ENCODE data around the gene TRAPPC10. TPM values are rescaled to one million over a fixed set of nuclear protein-coding genes. Genes with fewer than 3 reads are reported as not detected.

TRAPPC10 gene
- total and polyA plus RNA-seq, 2 of the 8 experiments (the other 6 are each of a cell fraction or from before 2014, with no cell fraction given): 18.5 to 29.8 TPM

DNA sequence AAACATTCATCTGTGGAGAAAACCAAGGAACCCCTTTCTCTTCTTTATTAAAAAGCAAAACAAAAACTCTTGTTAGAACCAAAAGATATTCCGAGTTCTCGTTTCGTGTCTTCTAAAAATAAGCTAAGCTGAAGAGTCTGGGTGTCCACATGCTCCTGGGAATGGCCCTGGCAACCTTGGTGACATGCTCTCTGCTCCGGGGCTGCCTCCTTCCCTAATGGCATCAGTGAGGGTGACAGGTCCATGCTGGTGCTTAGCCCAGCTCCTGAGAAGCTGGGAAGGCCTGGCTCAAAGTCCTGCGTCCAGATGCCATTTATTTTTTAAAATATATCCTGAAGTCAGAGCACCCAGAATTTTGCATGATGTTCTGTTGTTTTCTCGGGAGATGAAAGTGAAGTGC is 24.6 kb upstream of the TRAPPC10 start:
- Histone ChIP-seq H4K20me1 (replicated peaks in 1 of 2; ENCODE audit: control insufficient read depth in 1 of 2, insufficient read depth in 2 of 2, low read length in 2 of 2) (peaks cover 0 to 2% of the 10 kb centered on the region in 2 experiments), H3K18ac (ENCODE audit: extremely low read depth, low read length) (no peak overlapping the region), H2BK20ac (ENCODE audit: low read length) (no peak overlapping the region), H2AFZ (ENCODE audit: low read length) (no peak overlapping the region), H3K79me2 (ENCODE audit: control insufficient read depth in 1 of 2, insufficient read depth in 2 of 2, low read length in 2 of 2) (no peaks in the 10 kb centered on the region), H4K5ac (ENCODE audit: insufficient read length, low read depth, low read length) (no peak overlapping the region), H3K9me3 (ENCODE audit: insufficient read depth in 2 of 2, low read depth in 1 of 2, low read length in 1 of 2) (no peaks in the 10 kb centered on the region), H2BK12ac (ENCODE audit: low read depth, low read length) (no peak overlapping the region), H3K27me3 (replicated peaks in 1 of 4; ENCODE audit: control insufficient read depth in 3 of 4, extremely low read depth in 1 of 4, insufficient read depth in 3 of 4, low read length in 3 of 4) (no peaks in the 10 kb centered on the region), H3K79me1 (ENCODE audit: low read depth, low read length) (no peaks in the 10 kb centered on the region), H3K56ac (replicated peaks; ENCODE audit: insufficient read length, low read depth, low read length) (no peak overlapping the region), H2BK15ac (ENCODE audit: low read length) (no peak overlapping the region), H3K27ac (ENCODE audit: low read depth, low read length) (no peak overlapping the region), H3K23ac (ENCODE audit: insufficient read length) (no peak overlapping the region), H3K9ac (replicated peaks in 1 of 4; ENCODE audit: extremely low read depth in 1 of 4, low read depth in 3 of 4, low read length in 3 of 4) (no peak overlapping the region), H3K4ac (replicated peaks; ENCODE audit: insufficient read length, low read depth, low read length) (no peak overlapping the region), H3K4me3 (ENCODE audit: extremely low read depth in 1 of 4, insufficient read depth in 2 of 4, low read depth in 3 of 4, low read length in 4 of 4) (no peak overlapping the region), H3K23me2 (ENCODE audit: low read depth, low read length) (no peaks in the 10 kb centered on the region), H3K4me1 (replicated peaks in 1 of 4; ENCODE audit: control insufficient read depth in 3 of 4, insufficient read depth in 4 of 4, low read length in 3 of 4) (peaks cover 0 to 12% (median 8%) of the 10 kb centered on the region in 4 experiments; a peak in 6 of 7 replicates), H2BK5ac (ENCODE audit: low read depth, low read length) (no peak overlapping the region), H3K36me3 (ENCODE audit: control insufficient read depth in 2 of 4, insufficient read depth in 4 of 4, low read length in 3 of 4) (no peaks in the 10 kb centered on the region), H3K4me2 (ENCODE audit: insufficient read depth in 1 of 2, low read depth in 2 of 2, low read length in 2 of 2) (no peak overlapping the region), H4K91ac (replicated peaks; ENCODE audit: insufficient read length, low read length) (no peak overlapping the region), H2BK120ac (replicated peaks; ENCODE audit: low read depth, low read length) (no peak overlapping the region), H3K14ac (ENCODE audit: insufficient read length) (no peak overlapping the region), H4K8ac (ENCODE audit: extremely low read depth, insufficient read depth, low read length) (no peak overlapping the region), H2AK5ac (ENCODE audit: low read depth, low read length) (no peak overlapping the region)
- ChIA-PET CTCF (ENCODE audit: partially characterized antibody) (interaction anchor here (1.1 to 1.6 kb wide), 3 partner anchors 12 to 177 kb away, joined by 3 to 8 read pairs (median 4); no protein-coding TSS in a partner anchor), POLR2A (ENCODE audit: partially characterized antibody) (interaction anchor here (1.7 kb wide), 1 partner anchor 24 kb away, joined by 5 read pairs; the partner anchor contains the start of gene TRAPPC10)
- DNase-seq (ENCODE audit: low read depth in 1 of 2, low spot score in 2 of 2) (no peak), FAIRE-seq (no peak)
- 90% methylated on average over 6 of the region's 6 CpGs; no CpG with 5 or more reads in 1 of the 2 experiments for whole genome bisulfite sequencing, 2 experiments (ENCODE audit: extremely low coverage in 1 of 2, insufficient coverage in 1 of 2, insufficient read length in 1 of 2, insufficient replicate concordance in 2 of 2, low coverage in 1 of 2, low lambda C conversion rate in 2 of 2, missing lambda C conversion rate in 1 of 2)
- TF ChIP-seq CEBPB (IDR thresholded peaks at IDR 0.05; ENCODE audit: low read depth, low read length): no peak
- TF ChIP-seq EGR1 (IDR thresholded peaks at IDR 0.05; ENCODE audit: borderline replicate concordance, low read depth, low read length): no peak
- TF ChIP-seq JUN (IDR thresholded peaks at IDR 0.05; ENCODE audit: low read depth, low read length): no peak
- no peak for TF ChIP-seq SP4 (IDR thresholded peaks at IDR 0.05; ENCODE audit: low read length)
- TF ChIP-seq ZNF274 (IDR thresholded peaks at IDR 0.05; ENCODE audit: borderline replicate concordance, extremely low read depth, low read length): no peak
- TF ChIP-seq, protein P1, sequence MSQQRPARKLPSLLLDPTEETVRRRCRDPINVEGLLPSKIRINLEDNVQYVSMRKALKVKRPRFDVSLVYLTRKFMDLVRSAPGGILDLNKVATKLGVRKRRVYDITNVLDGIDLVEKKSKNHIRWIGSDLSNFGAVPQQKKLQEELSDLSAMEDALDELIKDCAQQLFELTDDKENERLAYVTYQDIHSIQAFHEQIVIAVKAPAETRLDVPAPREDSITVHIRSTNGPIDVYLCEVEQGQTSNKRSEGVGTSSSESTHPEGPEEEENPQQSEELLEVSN (IDR thresholded peaks at IDR 0.05): no peak
- TF ChIP-seq BCL11A (IDR thresholded peaks at IDR 0.05; ENCODE audit: low read depth in 2 of 2, low read length in 2 of 2): no peak
- no peak for TF ChIP-seq TAF1 (IDR thresholded peaks at IDR 0.05; ENCODE audit: low read depth, low read length)
- no peak for TF ChIP-seq KDM4A (IDR thresholded peaks at IDR 0.05; ENCODE audit: low read depth, low read length, severe bottlenecking)
- no peak for TF ChIP-seq FOSL1 (IDR thresholded peaks at IDR 0.05; ENCODE audit: insufficient read depth, low read depth, low read length)
- TF ChIP-seq EZH2 (IDR thresholded peaks at IDR 0.05; ENCODE audit: low read depth, low read length, severe bottlenecking): no peak
- TF ChIP-seq PHF8 (conservative IDR thresholded peaks at IDR 0.05; ENCODE audit: low read depth, low read length): no peak
- TF ChIP-seq CHD1 (IDR thresholded peaks at IDR 0.05; ENCODE audit: low read depth, low read length): no peak
- no peak for TF ChIP-seq RAD21 (IDR thresholded peaks at IDR 0.05 in 1 of 2, conservative IDR thresholded peaks at IDR 0.05 in 1 of 2; ENCODE audit: low read depth in 2 of 2, low read length in 2 of 2)
